Right atrium auricular region (tissue), 2 donors: ENCODE data around the gene CMSS1. TPM values are rescaled to one million over a fixed set of nuclear protein-coding genes. Genes with fewer than 3 reads are reported as not detected.

Experiments
- DNase-seq: peaks from one replicate; pipeline ENCODE4 v3.0.0-alpha.2; 2019; ENCODE audit warnings: low spot score
- H3K27ac ChIP-seq, 2 donors: fragments of 200-600 bp; sonication (generic); 1 replicate in 1 of 2; 2 replicates in 1 of 2; pipeline ENCODE4 v1.5.1; 2016 to 2019
- H3K27me3 ChIP-seq, 2 donors: fragments of 200-600 bp; sonication (generic); one replicate each; pipeline versions ENCODE4 v1.5.1 to v1.6.0; 2017 to 2019
- H3K36me3 ChIP-seq: fragments of 200-600 bp; sonication (generic); one replicate; pipeline ENCODE4 v1.5.1; 2016
- H3K4me1 ChIP-seq, 2 donors: fragments of 200-600 bp; sonication (generic); one replicate each; pipeline versions ENCODE4 v1.5.1 to v1.6.0; 2017 to 2019
- H3K4me3 ChIP-seq, 2 donors: fragments of 200-600 bp; sonication (generic); 1 replicate in 1 of 2; 2 replicates in 1 of 2; pipeline ENCODE4 v1.5.1; 2017 to 2019; ENCODE audit warnings: mild to moderate bottlenecking in 1 of 2, moderate library complexity in 1 of 2
- H3K9me3 ChIP-seq, 2 donors: fragments of 200-600 bp; sonication (generic); one replicate each; pipeline ENCODE4 v1.5.1; 2019
- total RNA-seq, 2 donors: library from RNA; depleted of rRNA; stranded (reverse); fragments of >200 nt; gene quantifications; one replicate each; pipeline ENCODE4 v1.1.0, GENCODE V29; 2016
- TF ChIP-seq, protein P1 (sequence below), 2 donors: fragments of 200-600 bp; sonication (generic); IDR thresholded peaks; one replicate each; pipeline ENCODE4 v1.5.1; 2019; ENCODE audit warnings: antibody characterized with exemption in 2 of 2

Gene CMSS1
- total RNA-seq, 2 donors from 2014 or later: 5.7 to 17.7 TPM

GRCh38 chr3:100171211-100171914 is 353.7 kb downstream of the CMSS1 start:
- Histone ChIP-seq H3K27me3 (no peaks in the 10 kb centered on the region), H3K27ac (peak overlapping the region in 1 of 2 donors; percentile 18), H3K4me1 (peaks cover 0 to 40% of the 10 kb centered on the region in 2 donors), H3K36me3 (no peaks in the 10 kb centered on the region), H3K9me3 (no peaks in the 10 kb centered on the region), H3K4me3 (no peak overlapping the region)
- no peak for DNase-seq
- TF ChIP-seq, protein P1, sequence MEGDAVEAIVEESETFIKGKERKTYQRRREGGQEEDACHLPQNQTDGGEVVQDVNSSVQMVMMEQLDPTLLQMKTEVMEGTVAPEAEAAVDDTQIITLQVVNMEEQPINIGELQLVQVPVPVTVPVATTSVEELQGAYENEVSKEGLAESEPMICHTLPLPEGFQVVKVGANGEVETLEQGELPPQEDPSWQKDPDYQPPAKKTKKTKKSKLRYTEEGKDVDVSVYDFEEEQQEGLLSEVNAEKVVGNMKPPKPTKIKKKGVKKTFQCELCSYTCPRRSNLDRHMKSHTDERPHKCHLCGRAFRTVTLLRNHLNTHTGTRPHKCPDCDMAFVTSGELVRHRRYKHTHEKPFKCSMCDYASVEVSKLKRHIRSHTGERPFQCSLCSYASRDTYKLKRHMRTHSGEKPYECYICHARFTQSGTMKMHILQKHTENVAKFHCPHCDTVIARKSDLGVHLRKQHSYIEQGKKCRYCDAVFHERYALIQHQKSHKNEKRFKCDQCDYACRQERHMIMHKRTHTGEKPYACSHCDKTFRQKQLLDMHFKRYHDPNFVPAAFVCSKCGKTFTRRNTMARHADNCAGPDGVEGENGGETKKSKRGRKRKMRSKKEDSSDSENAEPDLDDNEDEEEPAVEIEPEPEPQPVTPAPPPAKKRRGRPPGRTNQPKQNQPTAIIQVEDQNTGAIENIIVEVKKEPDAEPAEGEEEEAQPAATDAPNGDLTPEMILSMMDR (IDR thresholded peaks at IDR 0.05): no peak

DNA sequence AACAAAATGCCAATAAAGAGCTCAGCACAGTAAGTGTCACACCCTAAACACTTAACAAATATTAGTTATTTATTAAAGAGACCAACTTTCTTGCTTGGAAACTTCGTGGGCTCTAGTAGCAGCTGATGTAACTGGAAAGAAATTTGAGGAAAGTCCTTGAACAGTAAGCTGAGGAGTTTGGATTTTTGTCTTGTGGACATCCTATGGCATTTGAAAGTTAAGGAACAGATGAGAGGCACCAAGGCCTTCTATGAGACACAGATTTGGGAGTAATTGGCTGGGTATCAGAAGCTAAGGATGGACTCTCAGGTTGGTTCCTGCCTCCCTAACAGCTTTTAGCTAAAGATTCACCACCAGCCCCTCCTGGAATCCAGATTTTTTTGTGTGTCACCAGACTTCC is 356.3 kb downstream of the CMSS1 start:
- Histone ChIP-seq H3K4me3 (no peak overlapping the region), H3K4me1 (peaks cover 0 to 33% of the 10 kb centered on the region in 2 donors), H3K36me3 (no peaks in the 10 kb centered on the region), H3K27ac (no peak overlapping the region), H3K9me3 (no peaks in the 10 kb centered on the region), H3K27me3 (no peaks in the 10 kb centered on the region)
- TF ChIP-seq, protein P1 (IDR thresholded peaks at IDR 0.05): no peak
- DNase-seq: no peak

DNA sequence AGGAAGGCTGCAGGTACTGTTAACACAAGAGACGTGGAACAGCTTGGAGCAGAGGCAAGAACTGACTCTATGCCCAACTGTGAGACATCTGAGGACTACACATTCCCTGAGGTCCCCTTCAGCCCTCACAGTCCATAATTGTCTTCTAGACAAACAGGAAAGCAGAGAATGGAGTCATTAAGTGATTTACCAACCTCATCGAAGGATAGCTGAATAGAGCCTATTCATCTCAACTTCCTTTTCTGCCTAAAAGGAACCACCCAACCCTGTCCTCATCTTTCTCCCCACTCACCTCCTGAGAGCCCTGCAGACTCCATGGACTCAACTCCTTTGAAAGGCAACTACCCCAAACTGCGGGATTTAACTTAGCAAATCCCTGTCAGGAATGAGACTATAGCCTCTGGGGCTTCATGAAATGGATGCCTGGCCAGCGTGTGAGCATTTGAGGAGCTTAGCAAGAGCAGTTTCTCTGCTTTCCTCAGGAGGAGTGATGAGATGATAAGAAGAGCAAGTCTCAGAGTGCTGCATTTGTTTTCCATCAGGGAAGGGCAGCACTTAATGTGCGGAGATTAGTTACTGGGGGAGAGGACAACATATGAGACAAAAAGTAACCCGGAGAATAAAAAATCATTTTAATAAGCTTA is 358.1 kb downstream of the CMSS1 start:
- TF ChIP-seq, protein P1 (IDR thresholded peaks at IDR 0.05): no peak
- Histone ChIP-seq H3K36me3 (no peaks in the 10 kb centered on the region), H3K27ac (no peak overlapping the region)

GRCh38 chr3:100179692-100180349 is 362.2 kb downstream of the CMSS1 start:
- H3K27me3 ChIP-seq: no peaks in the 10 kb centered on the region
- H3K27ac ChIP-seq: no peak overlapping the region
- no peak overlapping the region for H3K4me3 ChIP-seq
- peaks cover 0 to 9% of the 10 kb centered on the region in 2 donors for H3K4me1 ChIP-seq
- H3K36me3 ChIP-seq: no peaks in the 10 kb centered on the region
- TF ChIP-seq, protein P1 (IDR thresholded peaks at IDR 0.05): no peak
- DNase-seq: no peak
- H3K9me3 ChIP-seq: peaks cover 0 to 6% of the 10 kb centered on the region in 2 donors

More for the DNA sequence above, 358.1 kb downstream of the CMSS1 start:
- Histone ChIP-seq H3K9me3 (peaks cover 0 to 6% of the 10 kb centered on the region in 2 donors), H3K4me1 (peaks cover 0 to 17% of the 10 kb centered on the region in 2 donors), H3K4me3 (no peak overlapping the region), H3K27me3 (no peaks in the 10 kb centered on the region)
- no peak for DNase-seq

DNA sequence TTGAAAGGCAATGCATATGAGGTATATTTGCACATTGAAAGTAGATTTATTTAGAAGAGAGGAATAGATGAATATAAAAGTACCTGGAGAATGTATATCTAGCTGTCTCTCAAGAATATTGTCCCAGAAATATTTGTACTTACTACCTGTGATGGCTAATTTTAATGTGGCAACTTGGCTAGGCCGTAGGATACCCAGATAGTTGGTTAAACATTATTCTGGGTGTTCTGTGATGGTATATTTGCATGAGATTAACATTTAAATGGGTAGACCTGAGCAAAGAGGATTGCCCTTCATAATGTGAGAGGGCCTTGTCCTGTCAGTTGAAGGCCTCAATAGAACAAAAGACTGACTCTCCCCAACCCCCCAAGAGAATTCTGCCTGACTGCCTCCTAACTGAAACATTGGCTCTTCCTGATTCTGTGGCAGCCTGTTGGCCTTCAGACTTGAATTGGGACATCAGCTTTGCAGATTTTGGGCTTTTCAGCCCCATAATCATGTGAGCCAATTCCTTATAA is 366.0 kb downstream of the CMSS1 start:
- Histone ChIP-seq H3K27me3 (no peaks in the 10 kb centered on the region), H3K36me3 (no peaks in the 10 kb centered on the region), H3K9me3 (peaks cover 0 to 6% of the 10 kb centered on the region in 2 donors), H3K27ac (no peak overlapping the region), H3K4me3 (no peak overlapping the region), H3K4me1 (peaks cover 0 to 11% of the 10 kb centered on the region in 2 donors)
- TF ChIP-seq, protein P1 (IDR thresholded peaks at IDR 0.05): no peak
- DNase-seq: no peak
